ENCODE results near the gene PTPRN2.
"Not testable (repeated sequence)": the region's sequence is repeated elsewhere in the genome, so short reads cannot be mapped to it uniquely, and the experiment has no call there.

The PTPRN2 gene

DNA sequence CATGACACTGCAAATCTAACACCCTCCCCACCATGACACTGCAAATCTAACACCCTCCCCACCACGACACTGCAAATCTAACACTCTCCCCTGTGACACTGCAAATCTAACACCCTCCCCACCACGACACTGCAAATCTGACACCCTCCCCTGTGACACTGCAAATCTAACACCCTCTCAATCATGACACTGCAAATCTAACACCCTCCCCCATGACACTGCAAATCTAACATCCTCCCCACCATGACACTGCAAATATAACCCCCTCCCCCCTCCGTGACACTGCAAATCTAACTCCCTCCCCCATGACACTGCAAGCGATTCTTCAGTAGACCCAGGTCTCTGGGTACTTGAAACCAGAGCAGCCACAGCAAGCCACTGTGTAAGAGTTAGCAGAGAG is 646.4 kb downstream of the PTPRN2 start:
- TF ChIP-seq CTCF (IDR thresholded peaks at IDR 0.05; ENCODE audit: borderline replicate concordance, control extremely low read depth, extremely low read depth, insufficient read depth, missing control alignments): no peak
- DNase-seq (ENCODE audit: low spot score): no peak
- in situ Hi-C loops (cut with MboI; ENCODE audit: low sequenced_read_pairs, unreplicated experiment): no loop called here

DNA sequence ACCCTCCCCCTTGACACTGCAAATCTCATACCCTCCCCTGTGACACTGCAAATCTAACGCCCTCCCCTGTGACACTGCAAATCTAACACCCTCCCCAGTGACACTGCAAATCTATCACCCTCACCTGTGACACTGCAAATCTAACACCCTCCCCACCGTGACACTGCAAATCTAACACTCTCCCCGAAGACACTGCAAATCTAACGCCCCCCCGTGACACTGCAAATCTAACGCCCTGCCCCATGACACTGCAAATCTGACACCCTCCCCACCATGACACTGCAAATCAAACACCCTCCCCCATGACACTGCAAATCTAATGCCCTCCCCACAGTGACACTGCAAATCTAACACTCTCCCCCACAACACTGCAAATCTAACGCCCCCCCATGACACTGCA is 647.1 kb downstream of the PTPRN2 start:
- in situ Hi-C loops (cut with MboI; ENCODE audit: low sequenced_read_pairs, unreplicated experiment): no loop called here
- DNase-seq (ENCODE audit: low spot score): no peak
- TF ChIP-seq CTCF (IDR thresholded peaks at IDR 0.05; ENCODE audit: borderline replicate concordance, control extremely low read depth, extremely low read depth, insufficient read depth, missing control alignments): no peak

- in situ Hi-C loops (cut with MboI; ENCODE audit: low sequenced_read_pairs, unreplicated experiment): no loop called here
- no peak for DNase-seq (ENCODE audit: low spot score)
- TF ChIP-seq CTCF (IDR thresholded peaks at IDR 0.05; ENCODE audit: borderline replicate concordance, control extremely low read depth, extremely low read depth, insufficient read depth, missing control alignments): no peak
These were observed 649.4 kb downstream of the PTPRN2 start for GRCh38 chr7:157938211-157938610.

DNA sequence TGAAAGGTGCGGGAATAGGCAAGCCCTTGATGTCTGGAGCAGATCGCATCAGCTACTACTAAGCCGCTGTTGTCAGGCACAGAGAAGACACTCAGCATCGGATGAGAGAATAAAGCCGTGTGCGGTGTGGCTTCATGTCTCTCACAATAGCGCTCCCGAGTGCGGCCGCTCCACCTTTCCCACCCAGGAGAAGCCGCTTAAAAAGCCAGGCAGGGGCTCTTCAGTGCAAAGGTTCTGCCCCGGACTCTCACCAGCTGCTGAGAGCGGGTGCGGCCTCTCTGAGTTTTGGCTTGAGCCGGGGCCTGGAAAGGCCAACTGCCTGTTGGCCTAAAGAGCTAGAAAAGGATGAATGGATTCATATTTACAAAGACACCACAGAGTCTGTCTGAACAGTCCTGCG is 650.2 kb downstream of the PTPRN2 start:
- in situ Hi-C loops (cut with MboI; ENCODE audit: low sequenced_read_pairs, unreplicated experiment): no loop called here
- DNase-seq (ENCODE audit: low spot score): no peak
- no peak for TF ChIP-seq CTCF (IDR thresholded peaks at IDR 0.05; ENCODE audit: borderline replicate concordance, control extremely low read depth, extremely low read depth, insufficient read depth, missing control alignments)

DNA sequence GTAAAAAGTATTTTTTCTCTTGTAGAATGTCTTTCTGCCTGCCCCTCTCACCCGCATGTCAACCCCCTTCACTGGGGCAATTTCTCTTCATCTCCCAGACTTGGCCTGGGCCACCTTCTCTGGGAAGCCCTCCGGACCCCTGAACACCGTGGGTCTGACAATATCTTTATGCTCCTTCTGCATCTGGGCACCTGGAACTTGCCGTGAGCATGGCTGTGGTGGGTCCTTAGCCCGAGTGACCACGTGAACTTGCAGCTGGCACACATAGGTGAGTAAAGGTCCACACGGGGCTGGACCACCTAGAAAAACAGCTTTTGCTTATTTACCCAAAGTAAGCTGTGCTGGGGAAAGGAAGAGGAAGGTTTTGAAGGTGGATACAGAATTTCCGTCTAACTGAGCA is 650.6 kb downstream of the PTPRN2 start:
- no peak for DNase-seq (ENCODE audit: low spot score)
- no peak for TF ChIP-seq CTCF (IDR thresholded peaks at IDR 0.05; ENCODE audit: borderline replicate concordance, control extremely low read depth, extremely low read depth, insufficient read depth, missing control alignments)
- in situ Hi-C loops (cut with MboI; ENCODE audit: low sequenced_read_pairs, unreplicated experiment): no loop called here

GRCh38 chr7:157935721-157936120 is 651.9 kb downstream of the PTPRN2 start:
- DNase-seq (ENCODE audit: low spot score); in situ Hi-C loops (cut with MboI; ENCODE audit: low sequenced_read_pairs, unreplicated experiment): not testable (repeated sequence)

DNA sequence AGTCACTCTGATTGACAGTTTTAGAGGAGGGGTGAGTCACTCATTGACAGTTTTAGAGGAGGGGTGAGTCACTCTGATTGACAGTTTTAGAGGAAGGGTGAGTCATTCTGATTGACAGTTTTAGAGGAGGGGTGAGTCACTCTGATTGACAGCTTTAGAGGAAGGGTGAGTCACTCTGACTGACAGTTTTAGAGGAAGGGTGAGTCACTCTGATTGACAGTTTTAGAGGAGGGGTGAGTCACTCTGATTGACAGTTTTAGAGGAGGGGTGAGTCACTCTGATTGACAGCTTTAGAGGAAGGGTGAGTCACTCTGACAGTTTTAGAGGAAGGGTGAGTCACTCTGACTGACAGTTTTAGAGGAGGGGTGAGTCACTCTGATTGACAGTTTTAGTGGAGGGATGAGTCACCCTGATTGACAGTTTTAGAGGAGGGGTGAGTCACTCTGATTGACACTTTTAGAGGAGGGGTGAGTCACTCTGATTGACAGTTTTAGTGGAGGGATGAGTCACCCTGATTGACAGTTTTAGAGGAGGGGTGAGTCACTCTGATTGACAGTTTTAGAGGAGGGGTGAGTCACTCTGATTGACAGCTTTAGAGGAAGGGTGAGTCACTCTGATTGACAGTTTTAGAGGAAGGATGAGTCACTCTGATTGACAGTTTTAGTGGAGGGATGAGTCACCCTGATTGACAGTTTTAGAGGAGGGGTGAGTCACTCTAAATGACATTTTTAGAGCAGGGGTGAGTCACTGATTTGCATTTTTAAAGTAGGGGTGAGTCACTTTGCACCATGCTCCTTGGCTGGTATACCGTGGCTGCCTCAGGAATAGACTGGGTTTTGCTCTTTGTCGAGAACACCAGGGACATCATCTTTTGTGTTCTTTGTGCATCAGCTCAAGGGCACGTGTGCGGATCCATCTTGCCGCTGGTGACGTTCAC is 654.1 kb downstream of the PTPRN2 start:
- DNase-seq (ENCODE audit: low spot score); in situ Hi-C loops (cut with MboI; ENCODE audit: low sequenced_read_pairs, unreplicated experiment): not testable (repeated sequence)
